Renal cortical epithelial cell (primary cell): ENCODE measurements around the gene SKP2. TPM values are rescaled to one million over a fixed set of nuclear protein-coding genes. Genes with fewer than 3 reads are reported as not detected.
A peak's percentile ranks its signal among the peaks of the same experiment; 100 is the strongest.

Experiments
- DNase-seq: peaks from one replicate; pipeline ENCODE4 v3.0.0-alpha.2; 2011; ENCODE audit warnings: low read depth
- total RNA-seq: library from RNA; depleted of rRNA; stranded (reverse); fragments of >200 nt; gene quantifications from 2 replicates; pipeline ENCODE4 v1.2.3, GENCODE V29; 2014

The SKP2 gene
- total RNA-seq, 1 donor from 2014 or later: 15.1 TPM

DNA sequence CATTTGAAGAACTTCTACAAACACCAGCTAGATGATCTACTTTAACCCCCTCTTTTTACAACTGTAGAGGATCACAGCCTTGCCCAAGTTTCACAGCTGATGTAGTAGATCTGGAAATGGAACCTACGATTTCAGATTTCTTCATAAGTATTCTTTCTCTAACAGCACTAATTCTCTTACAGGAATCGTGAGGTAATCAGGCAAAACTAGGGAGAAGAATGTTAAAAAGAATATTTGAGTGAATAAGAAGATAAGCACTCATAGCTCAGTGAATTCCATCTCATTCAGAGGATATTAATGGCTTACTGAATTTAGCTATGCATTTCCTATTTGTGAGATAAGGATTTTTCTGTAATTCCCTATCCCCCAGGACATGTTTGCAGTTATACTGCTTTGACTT lies 47.7 kb downstream of the SKP2 start:
- DNase-seq: no peak

DNA sequence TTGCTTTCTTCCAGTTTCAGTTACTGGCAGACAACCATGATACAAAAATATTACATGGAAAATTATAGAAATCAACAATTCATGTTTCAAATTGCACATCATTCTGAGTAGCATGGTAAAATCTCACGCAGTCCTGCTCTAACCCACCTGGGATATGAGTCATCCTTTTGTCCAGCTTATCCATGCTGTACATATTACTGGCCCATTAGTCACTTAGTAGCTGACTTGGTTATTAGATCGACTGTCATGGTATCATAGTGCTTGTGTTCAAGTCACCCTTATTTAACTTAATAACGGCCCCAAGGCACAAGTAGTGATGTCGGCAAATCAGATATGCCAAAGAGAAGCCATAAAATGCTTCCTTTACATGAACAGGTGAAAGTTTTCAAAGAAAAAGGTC lies 48.6 kb downstream of the SKP2 start:
- DNase-seq: peak; percentile 26

DNA sequence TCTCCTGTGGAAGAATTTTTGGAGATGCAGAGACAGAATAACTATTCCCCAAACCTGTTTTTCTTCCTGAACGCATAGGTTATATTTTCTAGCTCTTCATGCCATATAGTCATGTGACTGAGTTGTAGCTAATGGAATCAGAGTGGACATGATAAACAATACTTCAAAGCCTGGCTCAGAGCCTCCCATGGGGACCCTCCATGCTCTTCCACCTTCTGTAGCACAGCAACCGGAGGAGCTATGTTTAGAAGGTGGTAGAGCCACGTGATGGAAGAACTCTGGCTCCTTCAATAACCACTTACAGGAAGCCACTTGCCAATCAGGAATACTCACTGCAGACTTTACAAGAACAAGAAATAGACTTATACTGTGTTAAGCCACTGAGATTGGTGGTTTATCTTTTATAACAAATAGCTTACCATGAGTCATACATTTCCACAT lies 50.6 kb downstream of the SKP2 start:
- no peak for DNase-seq

DNA sequence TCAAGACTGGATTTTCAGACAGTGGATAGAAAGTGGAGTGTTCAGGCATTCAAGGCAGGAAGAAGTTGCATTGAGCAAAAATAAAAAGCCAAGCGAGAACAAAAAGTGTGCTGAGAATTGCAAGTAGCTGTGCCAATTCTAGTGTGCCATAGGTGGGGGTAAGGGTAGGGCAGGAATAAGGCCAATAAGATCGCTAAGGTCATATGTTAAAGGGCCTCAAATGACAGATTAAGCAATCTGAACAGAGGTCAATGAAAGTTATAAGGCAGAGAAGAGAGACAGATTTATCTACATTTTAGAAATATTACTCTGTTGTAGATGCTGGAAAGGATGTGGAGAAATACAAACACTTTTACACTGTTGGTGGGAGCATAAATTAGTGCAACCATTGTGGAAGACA lies 53.4 kb downstream of the SKP2 start:
- DNase-seq: no peak

DNA sequence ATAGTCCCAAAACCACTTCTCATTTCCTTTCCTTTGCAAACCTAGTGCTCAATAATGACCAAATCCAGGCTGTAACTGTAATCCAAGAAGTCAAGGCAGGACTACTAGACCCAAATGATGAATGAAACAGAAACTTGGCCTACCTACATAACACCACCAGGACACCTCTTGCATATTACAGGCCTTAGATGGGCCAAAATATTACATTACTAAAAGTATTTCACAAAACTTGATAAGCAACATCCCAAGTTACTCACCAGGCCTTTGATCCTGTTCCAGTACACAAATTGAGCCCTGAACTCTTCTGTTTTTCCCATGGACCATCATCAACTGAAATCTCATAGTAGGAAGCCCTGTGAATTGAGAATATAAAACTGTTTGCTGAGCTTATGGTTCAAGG lies 55.0 kb downstream of the SKP2 start:
- DNase-seq: no peak

DNA sequence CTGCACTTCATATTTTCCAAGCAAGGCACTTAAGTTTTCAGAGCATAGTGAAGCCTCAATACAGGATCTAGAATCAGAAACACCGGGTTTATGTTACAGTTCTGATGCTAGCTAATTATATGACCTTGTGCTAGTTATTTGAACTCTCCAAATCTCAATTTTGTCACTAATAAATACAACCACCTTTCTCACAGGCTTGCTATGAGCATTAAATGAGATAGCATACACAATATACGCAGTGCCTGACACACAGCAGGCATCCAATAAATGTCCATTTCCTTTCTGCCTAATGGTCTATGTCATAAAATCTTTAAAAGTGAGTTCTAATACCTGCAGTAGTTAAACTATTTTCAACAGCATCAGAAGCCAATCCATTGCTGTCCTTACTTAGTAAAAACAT lies 56.9 kb downstream of the SKP2 start:
- DNase-seq: no peak

DNA sequence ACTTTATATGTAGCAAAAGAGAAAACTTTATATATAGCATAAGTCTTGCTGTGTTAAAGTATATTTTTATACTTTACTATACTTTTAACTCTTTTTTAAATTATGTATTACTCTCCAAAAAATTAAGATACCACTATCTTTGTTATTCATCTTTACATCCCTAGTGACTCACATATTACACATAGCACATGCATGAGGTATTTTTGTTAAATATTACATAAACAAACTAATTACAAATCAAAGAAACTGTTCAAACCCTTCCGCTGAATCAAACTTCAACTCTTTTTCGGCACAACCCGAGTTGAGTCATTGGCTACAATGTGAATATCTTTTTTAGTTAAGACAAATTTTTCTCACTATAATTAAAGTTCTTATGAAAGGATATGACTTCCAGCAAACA lies 57.8 kb downstream of the SKP2 start:
- DNase-seq: no peak

DNA sequence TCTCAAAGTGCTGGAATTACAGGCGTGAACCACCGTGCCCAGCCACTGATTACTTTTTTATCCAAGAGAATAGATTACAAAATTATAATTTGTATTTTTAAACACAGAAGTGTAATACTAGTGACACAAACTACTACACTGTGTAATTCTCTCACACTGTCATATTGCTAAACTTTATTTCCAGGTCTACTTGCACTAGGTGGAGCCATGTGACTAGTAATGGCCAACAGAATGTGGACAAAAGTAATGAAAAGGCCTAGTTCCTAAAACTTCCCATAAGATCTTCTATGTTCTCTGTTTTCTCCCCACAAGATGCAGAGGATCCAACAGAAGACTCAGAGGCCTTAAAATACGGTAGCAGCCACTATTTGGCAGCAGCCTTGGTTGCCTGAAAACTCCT lies 62.5 kb downstream of the SKP2 start:
- DNase-seq: no peak

DNA sequence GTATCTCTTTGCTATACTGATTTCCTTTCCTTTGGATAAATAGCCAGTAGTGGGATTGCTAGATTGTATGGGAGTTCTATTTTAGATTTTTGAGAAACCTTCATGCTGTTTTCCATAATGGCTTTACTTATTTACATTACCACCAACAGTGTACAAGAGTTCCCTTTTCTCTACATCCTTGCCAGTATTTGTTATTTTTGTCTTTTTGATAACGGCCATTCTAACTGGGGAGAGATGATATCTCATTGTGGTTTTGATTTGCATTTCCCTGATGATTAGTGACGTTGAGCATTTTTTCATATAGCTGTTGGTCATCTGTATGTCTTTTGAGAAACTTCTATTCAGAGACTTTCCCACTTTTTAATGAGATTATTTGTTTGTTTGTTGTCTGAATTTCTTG lies 64.0 kb downstream of the SKP2 start:
- no peak for DNase-seq

DNA sequence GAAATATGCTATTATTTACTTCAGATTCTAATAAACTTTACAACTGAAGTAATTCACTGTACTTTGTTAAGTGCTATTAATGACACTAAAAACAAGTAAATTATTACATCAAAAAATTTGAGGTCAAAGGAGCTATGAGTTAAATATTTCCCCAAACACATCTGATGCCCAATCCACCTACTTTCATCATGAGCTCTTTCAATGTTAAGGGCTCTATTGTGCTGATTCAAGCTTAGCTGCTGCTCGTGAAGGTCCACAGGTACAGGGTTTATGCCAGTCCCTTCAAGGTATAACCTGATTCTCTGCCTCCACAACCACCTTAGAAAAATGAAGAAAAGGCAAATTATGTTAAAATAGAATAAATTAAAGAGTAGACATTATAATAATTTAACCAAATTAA lies 65.7 kb downstream of the SKP2 start:
- DNase-seq: no peak

DNA sequence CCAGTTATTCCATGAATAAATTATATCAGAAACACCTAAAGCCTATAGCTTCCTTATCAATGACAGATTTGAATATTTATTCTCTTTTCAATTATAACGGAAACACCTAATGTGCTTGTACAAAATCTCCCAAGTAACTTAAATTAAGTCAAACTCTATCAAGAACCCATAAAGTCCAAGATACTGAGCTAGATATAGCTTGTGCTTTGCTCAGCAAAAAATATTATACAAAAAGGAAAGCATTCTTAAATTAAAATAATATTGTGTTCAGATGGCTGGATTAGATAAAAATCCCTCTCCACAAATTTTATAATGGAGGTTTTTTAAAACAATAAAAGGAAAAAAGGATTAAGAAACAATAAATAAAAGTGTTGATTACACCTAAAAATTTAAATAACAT lies 66.1 kb downstream of the SKP2 start:
- no peak for DNase-seq

DNA sequence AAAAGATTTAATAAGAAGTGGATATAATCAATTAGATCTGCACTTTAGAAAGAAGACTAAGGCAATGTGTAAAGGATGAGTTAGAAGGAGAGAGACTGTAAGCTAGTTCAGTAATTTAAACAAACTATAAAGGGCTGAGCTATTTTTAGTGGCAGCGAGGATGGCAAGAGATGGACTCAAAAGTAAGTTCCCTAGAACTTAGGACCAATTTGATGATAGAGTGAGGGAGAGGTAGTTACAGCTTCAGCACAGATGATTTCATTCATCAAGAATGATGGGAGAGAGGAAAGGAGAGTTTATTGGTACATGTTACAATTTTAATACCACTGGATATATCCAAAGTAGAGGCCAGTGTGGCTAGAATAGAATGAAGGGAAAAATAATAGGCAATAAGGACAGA lies 70.7 kb downstream of the SKP2 start:
- DNase-seq: no peak

DNA sequence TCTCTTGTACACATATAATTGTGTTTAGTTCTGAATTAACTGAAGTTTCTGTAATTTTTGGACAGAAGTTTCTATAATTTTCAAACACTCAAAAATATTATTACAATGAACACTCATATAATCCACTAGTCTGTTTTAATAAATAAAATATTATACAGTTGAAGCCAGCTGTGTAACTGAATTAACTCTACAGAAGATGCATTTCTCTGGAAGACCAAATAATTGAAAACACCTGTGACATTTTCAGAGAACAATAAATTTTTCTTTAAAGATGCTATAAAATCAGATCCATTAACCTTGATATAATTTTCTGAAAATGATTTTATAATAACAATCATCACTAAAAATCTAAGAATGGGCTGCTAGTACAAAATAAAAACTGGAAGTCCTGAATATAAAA lies 75.1 kb downstream of the SKP2 start:
- DNase-seq: no peak

DNA sequence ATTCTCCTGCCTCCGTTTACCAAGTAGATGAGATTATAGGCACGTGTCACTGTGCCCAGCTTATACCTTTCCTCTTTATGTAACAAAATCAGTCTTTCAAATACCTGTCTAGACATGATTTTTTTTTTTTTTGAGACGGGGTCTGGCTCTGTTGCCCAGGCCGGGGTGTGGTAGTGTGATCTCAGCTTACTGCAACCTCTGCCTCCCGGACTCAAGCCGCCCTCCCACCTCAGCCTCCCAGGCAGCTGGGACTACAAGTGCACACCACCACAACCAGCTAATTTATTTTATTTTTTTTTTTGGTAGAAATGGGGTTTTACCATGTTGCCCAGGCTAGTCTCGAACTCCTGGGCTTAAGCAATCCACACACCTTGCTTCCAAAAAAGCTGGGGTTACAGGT lies 76.6 kb downstream of the SKP2 start:
- DNase-seq: no peak

DNA sequence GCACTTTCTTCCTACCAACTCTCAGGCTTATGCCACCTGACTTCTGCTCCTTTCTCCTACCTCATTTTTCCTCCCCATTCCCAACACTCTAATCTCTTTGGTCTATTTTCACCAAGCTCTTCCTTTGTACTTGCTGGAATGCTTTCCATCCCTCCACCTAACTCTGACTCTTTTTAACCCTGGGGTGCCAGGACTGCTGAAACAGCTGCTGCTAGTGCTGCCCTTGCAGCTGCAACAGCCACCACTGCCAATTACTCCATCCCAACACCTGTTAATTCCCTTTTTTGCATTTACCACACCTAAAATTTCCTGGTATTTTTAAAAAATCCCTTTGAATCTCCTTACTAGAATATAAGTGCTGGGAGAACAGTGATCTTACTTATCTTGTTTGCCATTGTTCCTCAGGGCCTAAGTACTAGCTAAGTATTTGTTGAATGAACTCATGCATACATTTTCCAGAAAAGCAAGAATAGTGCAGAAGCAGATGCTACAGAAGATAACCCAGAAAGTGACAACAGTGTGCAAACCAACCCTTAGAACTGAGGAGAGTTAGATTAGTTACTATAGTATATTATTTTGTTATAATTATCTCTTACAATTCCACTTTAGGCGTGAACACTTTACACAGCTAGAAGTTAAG lies 78.4 kb downstream of the SKP2 start:
- DNase-seq: no peak

DNA sequence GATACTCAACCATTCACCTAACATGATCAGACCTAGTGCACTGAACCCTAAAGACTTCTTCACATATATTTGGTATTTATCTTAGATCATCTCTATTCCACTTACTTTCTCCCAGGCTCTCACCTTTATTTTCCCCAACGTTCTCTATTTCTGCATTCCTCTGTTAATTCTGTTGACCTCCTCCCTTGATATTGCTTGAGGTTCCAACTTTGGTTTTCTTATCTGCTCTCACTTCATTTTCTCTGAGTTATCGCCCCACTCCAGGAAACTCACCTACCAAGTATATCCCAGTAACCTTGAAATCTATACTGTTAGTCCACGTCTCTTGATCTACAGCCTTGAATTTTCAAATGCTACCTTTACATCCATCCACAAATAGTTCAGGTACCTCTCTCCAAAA lies 80.6 kb downstream of the SKP2 start:
- DNase-seq: no peak

Other genes with a start within 250 kb of the SKP2 start
- gene CAPSL, start 213.5 kb upstream of the SKP2 start, total RNA-seq: not detected in 2 replicates
- gene UGT3A1, start 160.7 kb upstream of the SKP2 start, total RNA-seq: 2.8 and 9.4 TPM in 2 replicates
- 1.9 TPM in 1 of 2 replicates, not detected in the other for gene UGT3A2, start 85.2 kb upstream of the SKP2 start, total RNA-seq
- gene LMBRD2, start 224 bp upstream of the SKP2 start, total RNA-seq: 18.7 and 19.3 TPM in 2 replicates
- gene NADK2, start 89.8 kb downstream of the SKP2 start, total RNA-seq: 22.6 and 52.9 TPM in 2 replicates
- under 0.01 TPM in 1 of 2 replicates, not detected in the other for gene RANBP3L, start 149.8 kb downstream of the SKP2 start, total RNA-seq